HepG2 (cell line): ENCODE measurements around the gene RPTOR.

Experiments
- EP300 ChIP-seq, 3 experiments: sonication (generic) in 1 of 3; formaldehyde crosslinking in 1 of 3; IDR thresholded peaks; 2 replicates each; pipeline versions ENCODE4 v1.5.1 to v1.6.1; 2011 to 2020; ENCODE audit warnings: low read depth in 2 of 3, low read length in 2 of 3, borderline replicate concordance in 1 of 3, improper control_type of control experiment in 1 of 3, mild to moderate bottlenecking in 1 of 3, missing genetic modification reagents in 1 of 3, moderate library complexity in 1 of 3
- FOXJ3 ChIP-seq: sonication (generic); formaldehyde crosslinking; IDR thresholded peaks from 2 replicates; pipeline ENCODE4 v1.4.0; 2020; ENCODE audit warnings: missing genetic modification reagents, mild to moderate bottlenecking, borderline replicate concordance
- MTA1 ChIP-seq: sonication (generic); formaldehyde crosslinking; IDR thresholded peaks from 2 replicates; pipeline ENCODE4 v1.4.0; 2020; ENCODE audit warnings: missing genetic modification reagents, mild to moderate bottlenecking, borderline replicate concordance
- POLR2A ChIP-seq, 2 experiments: IDR thresholded peaks; 2 replicates each; pipeline ENCODE4 v1.6.1; 2011; ENCODE audit warnings: low read depth in 2 of 2, low read length in 2 of 2, mild to moderate bottlenecking in 1 of 2, moderate library complexity in 1 of 2; ENCODE audit not compliant: insufficient read depth in 1 of 2
- SRSF9 ChIP-seq: fragments of 200-400 bp; formaldehyde crosslinking; IDR thresholded peaks from 2 replicates; pipeline ENCODE4 v1.6.1; 2018; ENCODE audit warnings: borderline replicate concordance, mild to moderate bottlenecking, low read depth, low read length; ENCODE audit not compliant: insufficient read depth, poor library complexity, severe bottlenecking
- SUZ12 ChIP-seq: fragments of 150-350 bp; IDR thresholded peaks from 2 replicates; pipeline ENCODE4 v1.6.1; 2014; ENCODE audit warnings: low read depth, low read length
- TAF1 ChIP-seq: sonication (generic); formaldehyde crosslinking; IDR thresholded peaks from 2 replicates; pipeline ENCODE4 v1.4.0; 2020; ENCODE audit warnings: missing genetic modification reagents
- ZFY ChIP-seq: sonication (generic); formaldehyde crosslinking; IDR thresholded peaks from 2 replicates; pipeline ENCODE4 v1.4.0; 2020; ENCODE audit warnings: missing genetic modification reagents
- ZNF124 ChIP-seq: sonication (generic); formaldehyde crosslinking; IDR thresholded peaks from 2 replicates; pipeline ENCODE4 v1.4.0; 2020; ENCODE audit warnings: missing genetic modification reagents
- ZNF234 ChIP-seq: sonication (generic); formaldehyde crosslinking; conservative IDR thresholded peaks from 2 replicates; pipeline ENCODE4 v1.5.1; 2020; ENCODE audit warnings: mild to moderate bottlenecking, missing genetic modification reagents
- ZNF263 ChIP-seq: sonication (generic); formaldehyde crosslinking; IDR thresholded peaks from 2 replicates; pipeline ENCODE4 v1.4.0; 2020; ENCODE audit warnings: missing genetic modification reagents
- ZNF296 ChIP-seq: sonication (generic); formaldehyde crosslinking; conservative IDR thresholded peaks from 2 replicates; pipeline ENCODE4 v1.5.0; 2020; ENCODE audit warnings: mild to moderate bottlenecking, missing genetic modification reagents
- TF ChIP-seq, protein P1 (sequence below): sonication (generic); formaldehyde crosslinking; IDR thresholded peaks from 2 replicates; pipeline ENCODE4 v1.5.0; 2020; ENCODE audit warnings: mild to moderate bottlenecking, missing genetic modification reagents, moderate library complexity
- TF ChIP-seq, protein P2 (sequence below), 2 experiments: IDR thresholded peaks; 2 replicates each; pipeline ENCODE4 v1.6.1; 2011 to 2012; ENCODE audit warnings: low read length in 2 of 2, borderline replicate concordance in 1 of 2, low read depth in 1 of 2, mild to moderate bottlenecking in 1 of 2, moderate library complexity in 1 of 2

DNA sequence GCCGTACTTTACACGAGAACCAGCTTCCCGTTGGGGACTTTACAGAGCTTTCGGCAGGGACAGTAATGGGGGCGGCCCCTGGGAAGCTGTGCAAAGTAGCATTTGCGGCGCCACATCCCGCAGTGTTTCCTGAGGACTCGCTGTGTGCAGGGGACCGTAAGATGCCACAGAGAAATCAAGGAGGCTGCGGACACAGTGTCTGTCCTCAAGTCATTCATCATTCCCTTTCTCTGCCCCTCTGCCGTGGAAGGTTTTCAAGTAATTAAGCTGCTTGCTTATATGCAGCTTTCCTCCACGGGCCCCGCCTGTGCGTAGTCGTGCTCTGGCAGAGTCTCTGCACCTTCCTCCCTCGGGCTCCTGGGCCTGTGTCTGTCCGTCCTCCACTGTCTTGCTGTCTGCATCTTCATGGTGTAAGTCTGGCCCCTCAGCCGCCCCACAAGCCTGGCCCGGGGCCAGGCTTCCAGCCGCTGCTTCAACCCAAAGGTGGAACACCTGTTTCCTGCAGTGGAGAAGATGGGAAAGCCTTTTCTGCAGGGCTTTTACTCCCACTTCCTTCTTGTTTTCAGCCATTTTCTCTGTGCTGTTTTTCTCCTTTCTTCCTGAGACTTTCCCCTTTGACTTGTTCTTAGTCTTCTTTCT, 230.1 kb downstream of the RPTOR start:
- TF ChIP-seq ZFY (no peak), EP300 (IDR thresholded peaks at IDR 0.05; ENCODE audit: low read depth in 2 of 2, low read length in 2 of 2) (no peak), EP300 (CRISPR knock-in tag; IDR thresholded peaks at IDR 0.05; ENCODE audit: borderline replicate concordance) (no peak), ZNF234 (CRISPR knock-in tag) (no peak), POLR2A (IDR thresholded peaks at IDR 0.05; ENCODE audit: insufficient read depth in 1 of 2, low read depth in 2 of 2, low read length in 2 of 2) (no peak), TAF1 (CRISPR knock-in tag) (no peak), ZNF296 (no peak), ZNF263 (CRISPR knock-in tag) (no peak), MTA1 (CRISPR knock-in tag) (no peak), FOXJ3 (no peak), ZNF124 (no peak), SUZ12 (no peak), SRSF9 (no peak)
- TF ChIP-seq, protein P1, sequence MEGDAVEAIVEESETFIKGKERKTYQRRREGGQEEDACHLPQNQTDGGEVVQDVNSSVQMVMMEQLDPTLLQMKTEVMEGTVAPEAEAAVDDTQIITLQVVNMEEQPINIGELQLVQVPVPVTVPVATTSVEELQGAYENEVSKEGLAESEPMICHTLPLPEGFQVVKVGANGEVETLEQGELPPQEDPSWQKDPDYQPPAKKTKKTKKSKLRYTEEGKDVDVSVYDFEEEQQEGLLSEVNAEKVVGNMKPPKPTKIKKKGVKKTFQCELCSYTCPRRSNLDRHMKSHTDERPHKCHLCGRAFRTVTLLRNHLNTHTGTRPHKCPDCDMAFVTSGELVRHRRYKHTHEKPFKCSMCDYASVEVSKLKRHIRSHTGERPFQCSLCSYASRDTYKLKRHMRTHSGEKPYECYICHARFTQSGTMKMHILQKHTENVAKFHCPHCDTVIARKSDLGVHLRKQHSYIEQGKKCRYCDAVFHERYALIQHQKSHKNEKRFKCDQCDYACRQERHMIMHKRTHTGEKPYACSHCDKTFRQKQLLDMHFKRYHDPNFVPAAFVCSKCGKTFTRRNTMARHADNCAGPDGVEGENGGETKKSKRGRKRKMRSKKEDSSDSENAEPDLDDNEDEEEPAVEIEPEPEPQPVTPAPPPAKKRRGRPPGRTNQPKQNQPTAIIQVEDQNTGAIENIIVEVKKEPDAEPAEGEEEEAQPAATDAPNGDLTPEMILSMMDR: no peak
- TF ChIP-seq, protein P2, sequence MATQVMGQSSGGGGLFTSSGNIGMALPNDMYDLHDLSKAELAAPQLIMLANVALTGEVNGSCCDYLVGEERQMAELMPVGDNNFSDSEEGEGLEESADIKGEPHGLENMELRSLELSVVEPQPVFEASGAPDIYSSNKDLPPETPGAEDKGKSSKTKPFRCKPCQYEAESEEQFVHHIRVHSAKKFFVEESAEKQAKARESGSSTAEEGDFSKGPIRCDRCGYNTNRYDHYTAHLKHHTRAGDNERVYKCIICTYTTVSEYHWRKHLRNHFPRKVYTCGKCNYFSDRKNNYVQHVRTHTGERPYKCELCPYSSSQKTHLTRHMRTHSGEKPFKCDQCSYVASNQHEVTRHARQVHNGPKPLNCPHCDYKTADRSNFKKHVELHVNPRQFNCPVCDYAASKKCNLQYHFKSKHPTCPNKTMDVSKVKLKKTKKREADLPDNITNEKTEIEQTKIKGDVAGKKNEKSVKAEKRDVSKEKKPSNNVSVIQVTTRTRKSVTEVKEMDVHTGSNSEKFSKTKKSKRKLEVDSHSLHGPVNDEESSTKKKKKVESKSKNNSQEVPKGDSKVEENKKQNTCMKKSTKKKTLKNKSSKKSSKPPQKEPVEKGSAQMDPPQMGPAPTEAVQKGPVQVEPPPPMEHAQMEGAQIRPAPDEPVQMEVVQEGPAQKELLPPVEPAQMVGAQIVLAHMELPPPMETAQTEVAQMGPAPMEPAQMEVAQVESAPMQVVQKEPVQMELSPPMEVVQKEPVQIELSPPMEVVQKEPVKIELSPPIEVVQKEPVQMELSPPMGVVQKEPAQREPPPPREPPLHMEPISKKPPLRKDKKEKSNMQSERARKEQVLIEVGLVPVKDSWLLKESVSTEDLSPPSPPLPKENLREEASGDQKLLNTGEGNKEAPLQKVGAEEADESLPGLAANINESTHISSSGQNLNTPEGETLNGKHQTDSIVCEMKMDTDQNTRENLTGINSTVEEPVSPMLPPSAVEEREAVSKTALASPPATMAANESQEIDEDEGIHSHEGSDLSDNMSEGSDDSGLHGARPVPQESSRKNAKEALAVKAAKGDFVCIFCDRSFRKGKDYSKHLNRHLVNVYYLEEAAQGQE (IDR thresholded peaks at IDR 0.05; ENCODE audit: borderline replicate concordance in 1 of 2, low read depth in 1 of 2, low read length in 2 of 2): no peak
